ENCODE data around the gene CASP7.

GRCh38 chr10:113709221-113709838, 29.6 kb downstream of the CASP7 start:
- TF ChIP-seq CTCF (IDR thresholded peaks at IDR 0.05) (no peak), POLR2AphosphoS5 (IDR thresholded peaks at IDR 0.05) (no peak)

All from prostate gland (tissue), 2 donors.